Measurements from ENCODE around the gene SLC22A7. TPM values are rescaled to one million over a fixed set of nuclear protein-coding genes. Genes with fewer than 3 reads are reported as not detected.

Gene SLC22A7
- polyA plus RNA-seq, 1 donor (not counting 4 experiments of a cell fraction or from before 2014, with no cell fraction given) = not detected

- Histone ChIP-seq H3K4me2 (ENCODE audit: control insufficient read depth, extremely low read depth, insufficient read depth, low read depth, low read length) (no peak overlapping the region), H4K20me1 (ENCODE audit: control insufficient read depth, extremely low read depth, insufficient read depth, low read length) (no peaks in the 10 kb centered on the region), H3K27me3 (ENCODE audit: control insufficient read depth, extremely low read depth, insufficient read depth, low read length) (peaks cover 44% of the 10 kb centered on the region), H3K27ac (ENCODE audit: control insufficient read depth, insufficient read depth, low read length) (no peak overlapping the region), H3K9me3 (ENCODE audit: control insufficient read depth, low read depth, low read length) (no peaks in the 10 kb centered on the region), H3K79me2 (ENCODE audit: control insufficient read depth, insufficient read depth, low read length) (no peaks in the 10 kb centered on the region), H3K9me1 (ENCODE audit: control insufficient read depth, extremely low read depth, insufficient read depth, low read length) (no peaks in the 10 kb centered on the region), H3K36me3 (ENCODE audit: control insufficient read depth in 2 of 2, extremely low read depth in 1 of 2, insufficient read depth in 2 of 2, low read length in 2 of 2) (no peaks in the 10 kb centered on the region), H3K4me1 (ENCODE audit: control insufficient read depth, extremely low read depth, insufficient read depth, low read length) (no peaks in the 10 kb centered on the region), H3K4me3 (ENCODE audit: control insufficient read depth in 2 of 3, extremely low read depth in 1 of 3, insufficient read depth in 2 of 3, low read depth in 1 of 3, low read length in 3 of 3) (no peak overlapping the region), H3K9ac (ENCODE audit: control insufficient read depth, extremely low read depth, insufficient read depth, low read length) (no peak overlapping the region), H2AFZ (ENCODE audit: control insufficient read depth, low read length) (no peak overlapping the region)
- no peak for TF ChIP-seq CTCF (optimal IDR thresholded peaks at IDR 0.05 in 1 of 3, IDR thresholded peaks at IDR 0.05 in 1 of 3, conservative IDR thresholded peaks at IDR 0.05 in 1 of 3; ENCODE audit: extremely low read depth in 1 of 3, insufficient read depth in 2 of 3, low read length in 3 of 3)
- no peak for TF ChIP-seq EZH2 (IDR thresholded peaks at IDR 0.05; ENCODE audit: low read length)
- FAIRE-seq (no peak), DNase-seq (ENCODE audit: low read depth, low spot score) (no peak)
- dilution Hi-C loops (cut with MboI; ENCODE audit: extremely low pct_ligation_motif_present, low sequenced_read_pairs) = no loop called here
These were observed 20.2 kb upstream of the SLC22A7 start for GRCh38 chr6:43277643-43278523.

- Histone ChIP-seq H3K79me2 (ENCODE audit: control insufficient read depth, insufficient read depth, low read length) (no peaks in the 10 kb centered on the region), H2AFZ (ENCODE audit: control insufficient read depth, low read length) (no peak overlapping the region), H3K9me3 (ENCODE audit: control insufficient read depth, low read depth, low read length) (no peaks in the 10 kb centered on the region), H3K4me1 (ENCODE audit: control insufficient read depth, extremely low read depth, insufficient read depth, low read length) (no peaks in the 10 kb centered on the region), H3K4me3 (ENCODE audit: control insufficient read depth in 2 of 3, extremely low read depth in 1 of 3, insufficient read depth in 2 of 3, low read depth in 1 of 3, low read length in 3 of 3) (no peak overlapping the region), H4K20me1 (ENCODE audit: control insufficient read depth, extremely low read depth, insufficient read depth, low read length) (no peaks in the 10 kb centered on the region), H3K27ac (ENCODE audit: control insufficient read depth, insufficient read depth, low read length) (no peak overlapping the region), H3K27me3 (ENCODE audit: control insufficient read depth, extremely low read depth, insufficient read depth, low read length) (peaks cover 45% of the 10 kb centered on the region), H3K4me2 (ENCODE audit: control insufficient read depth, extremely low read depth, insufficient read depth, low read depth, low read length) (no peak overlapping the region), H3K9me1 (ENCODE audit: control insufficient read depth, extremely low read depth, insufficient read depth, low read length) (no peaks in the 10 kb centered on the region), H3K9ac (ENCODE audit: control insufficient read depth, extremely low read depth, insufficient read depth, low read length) (no peak overlapping the region), H3K36me3 (ENCODE audit: control insufficient read depth in 2 of 2, extremely low read depth in 1 of 2, insufficient read depth in 2 of 2, low read length in 2 of 2) (no peaks in the 10 kb centered on the region)
- no peak for TF ChIP-seq CTCF (optimal IDR thresholded peaks at IDR 0.05 in 1 of 3, IDR thresholded peaks at IDR 0.05 in 1 of 3, conservative IDR thresholded peaks at IDR 0.05 in 1 of 3; ENCODE audit: extremely low read depth in 1 of 3, insufficient read depth in 2 of 3, low read length in 3 of 3)
- TF ChIP-seq EZH2 (IDR thresholded peaks at IDR 0.05; ENCODE audit: low read length) = no peak
- dilution Hi-C loops (cut with MboI; ENCODE audit: extremely low pct_ligation_motif_present, low sequenced_read_pairs) = no loop called here
- DNase-seq (ENCODE audit: low read depth, low spot score) (no peak), FAIRE-seq (no peak)
These were observed 19.5 kb upstream of the SLC22A7 start for GRCh38 chr6:43278524-43279078.
